Activated CD8-positive, alpha-beta memory T cell treated with anti-CD3 and anti-CD28 coated beads for 48 hours (primary cell): ENCODE measurements around the gene HPN.

Source experiments
- DNase-seq, 3 experiments: peaks; one replicate each; pipeline ENCODE4 v3.0.0-alpha.2; 2020; ENCODE audit warnings: low read depth in 2 of 3, low spot score in 2 of 3

The HPN gene

DNA sequence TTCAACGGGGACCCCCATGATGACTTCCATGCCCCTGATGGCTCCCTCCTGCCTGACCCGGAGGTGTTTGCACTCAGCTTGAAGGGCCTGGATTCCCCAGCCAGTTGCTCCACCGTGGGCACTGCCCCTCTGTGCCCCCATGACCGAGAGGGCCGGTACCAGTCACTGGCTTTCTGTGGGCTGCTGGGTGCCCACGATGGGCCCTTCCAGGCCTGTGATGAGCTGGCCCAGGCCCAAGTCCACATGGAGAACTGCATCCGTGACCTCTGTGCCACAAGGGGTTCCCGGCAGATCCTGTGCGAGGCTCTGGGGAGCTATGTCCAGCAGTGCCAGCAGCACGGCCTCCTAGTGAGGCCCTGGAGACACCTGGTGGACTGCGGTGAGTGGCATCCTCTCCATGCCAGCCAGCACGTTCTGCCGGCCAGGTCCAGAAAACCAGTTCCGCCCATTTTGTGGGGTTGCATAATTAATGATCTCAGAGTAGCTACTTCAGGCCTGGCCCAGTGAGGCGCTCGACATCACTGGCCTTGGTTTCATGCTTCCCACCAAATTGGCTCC, 39.2 kb downstream of the HPN start:
- DNase-seq: no peak

DNA sequence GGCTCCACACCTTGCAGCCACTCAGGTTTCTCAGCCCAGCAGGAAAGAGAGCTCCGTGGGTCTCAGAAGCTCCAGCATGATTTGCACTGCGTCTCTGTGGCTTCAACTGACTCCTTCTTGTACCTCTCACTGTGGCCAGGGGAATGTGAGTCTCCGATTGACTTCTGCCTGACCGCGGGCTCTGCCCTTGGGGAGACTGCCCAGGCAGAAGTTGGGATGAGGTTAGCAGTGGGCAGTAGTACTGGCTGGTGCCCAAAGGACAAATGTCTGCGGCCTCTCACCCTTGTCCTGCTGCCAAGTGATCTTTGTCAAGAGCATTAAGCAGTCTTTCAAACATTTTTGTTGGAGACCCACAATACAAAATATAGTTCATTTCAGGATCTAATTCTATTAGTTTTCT, 39.7 kb downstream of the HPN start:
- no peak for DNase-seq

DNA sequence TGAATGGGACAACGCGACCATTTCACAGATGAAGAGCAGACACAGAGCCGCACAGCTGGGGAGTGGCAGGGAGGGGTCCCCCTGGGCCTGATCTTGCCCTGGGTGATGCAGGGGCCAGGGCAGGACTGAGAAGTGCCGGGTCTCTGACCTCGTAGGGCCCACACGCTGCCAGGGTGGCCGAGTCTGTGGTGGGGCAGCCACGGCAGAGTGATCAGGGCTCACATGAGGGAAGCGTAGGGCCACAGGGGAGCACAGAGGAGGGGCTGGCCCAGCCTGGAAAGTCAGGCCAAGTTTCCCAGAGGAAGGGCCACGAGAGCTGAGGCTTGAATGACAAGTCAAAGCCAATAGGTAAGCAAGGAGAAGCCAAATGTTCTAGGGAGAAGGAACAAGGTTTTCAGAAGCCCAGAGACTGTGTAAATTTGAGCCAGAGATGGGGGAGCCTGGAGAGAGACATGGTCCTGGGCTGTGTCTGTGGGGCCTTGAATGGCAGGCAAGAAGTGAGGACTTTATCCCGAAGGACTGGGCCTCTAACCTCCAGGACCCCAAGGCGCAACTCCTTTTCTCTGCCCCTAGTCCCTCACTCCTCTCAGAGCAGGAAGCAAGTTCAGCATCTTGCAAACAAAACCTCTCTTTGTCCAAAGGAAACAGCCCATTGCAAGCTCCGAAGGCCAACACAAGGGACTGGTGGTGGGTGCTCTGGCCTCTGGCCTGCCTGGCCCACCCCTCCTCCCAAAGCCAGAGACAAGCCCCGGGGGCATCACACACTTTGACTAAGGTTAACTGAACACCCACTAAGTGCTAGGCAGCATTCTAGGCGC, 42.4 kb downstream of the HPN start:
- no peak for DNase-seq

DNA sequence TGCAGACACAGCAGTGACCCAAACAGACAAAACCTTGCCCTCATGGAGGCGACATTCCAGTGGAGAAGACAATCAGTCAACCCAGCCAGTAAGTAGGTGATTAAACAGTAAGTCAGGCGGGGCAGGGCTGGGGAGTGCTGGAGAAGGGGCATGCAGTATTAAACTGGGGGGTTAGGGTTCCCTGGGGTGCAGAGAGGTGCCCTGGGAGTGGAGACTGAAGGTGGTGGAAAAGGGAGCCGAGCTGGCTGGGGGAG, 42.9 kb downstream of the HPN start:
- DNase-seq: no peak

DNA sequence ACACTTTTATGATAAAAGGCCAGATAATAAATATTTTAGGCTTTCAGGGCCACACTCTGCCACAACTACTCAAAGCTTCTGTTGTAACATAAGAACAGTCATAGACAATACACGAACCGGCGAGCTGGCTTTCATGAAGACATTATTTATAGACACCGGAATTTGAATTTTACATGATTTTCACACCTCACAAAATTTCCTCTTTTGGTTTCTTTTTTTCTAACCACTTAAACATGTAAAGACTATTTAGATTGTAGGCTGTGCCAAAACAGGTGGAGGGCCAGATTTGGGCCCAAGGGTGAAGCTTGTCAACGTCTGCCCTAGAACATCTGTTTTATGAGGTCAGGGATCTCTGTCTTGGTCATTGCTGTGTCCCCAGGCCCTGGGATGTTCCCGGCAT, 44.4 kb downstream of the HPN start:
- DNase-seq: no peak

- no peak for DNase-seq
These were observed 44.9 kb downstream of the HPN start for GRCh38 chr19:35086455-35086854.

DNA sequence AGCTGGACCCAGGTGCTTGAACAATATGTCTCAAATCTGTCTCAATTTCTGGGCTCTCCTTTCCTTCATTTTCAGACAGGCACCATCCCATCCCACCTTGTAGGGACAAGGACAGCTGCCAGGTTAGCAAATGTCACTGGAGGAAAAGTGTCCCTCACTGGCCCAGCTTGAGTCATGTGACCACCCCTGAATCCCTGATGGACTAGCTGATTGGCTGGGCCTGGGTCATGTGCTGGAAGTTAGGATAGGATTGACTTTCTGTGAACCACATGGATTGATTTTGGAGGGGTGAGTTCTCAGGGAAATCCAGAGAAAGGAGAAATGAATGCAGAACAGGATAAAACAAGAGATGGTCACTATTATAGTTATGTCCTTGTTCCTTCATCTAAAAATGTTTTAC, 45.9 kb downstream of the HPN start:
- DNase-seq: no peak

DNA sequence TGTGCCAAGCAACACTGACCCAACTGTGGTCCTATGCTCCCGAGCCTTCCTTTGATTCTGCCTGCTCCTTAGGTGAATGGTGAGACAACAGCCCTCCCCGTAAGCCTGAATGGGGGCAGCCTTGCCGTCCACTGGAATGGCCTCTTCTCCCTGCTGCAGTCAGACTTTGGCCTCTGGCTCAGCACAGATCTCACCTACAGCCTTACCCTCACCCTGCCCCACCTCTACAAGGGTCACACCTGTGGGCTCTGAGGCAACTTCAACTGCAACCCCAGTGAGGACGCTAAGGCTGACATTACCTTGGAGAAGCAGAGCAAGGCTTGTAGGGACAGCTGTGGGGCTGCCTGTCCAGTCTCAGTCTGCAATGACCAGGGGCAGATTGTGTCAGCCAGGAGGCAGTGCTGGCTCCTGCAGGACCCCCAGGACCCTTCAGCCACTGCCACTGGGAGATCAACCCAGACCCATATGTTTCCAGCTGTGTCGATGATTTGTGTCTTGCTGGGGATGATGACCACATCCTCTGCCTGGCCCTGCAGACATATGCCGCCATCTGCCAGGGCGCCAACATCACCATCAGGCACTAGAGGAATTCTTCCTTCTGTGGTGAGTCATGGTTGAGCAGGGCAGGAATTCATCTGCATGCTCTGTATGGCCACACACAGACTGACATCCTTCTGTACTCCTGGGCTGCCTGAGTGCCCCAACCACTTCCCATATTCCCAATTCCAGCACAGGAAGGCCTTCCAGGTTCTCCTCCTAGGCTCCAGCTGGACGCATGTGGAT, 46.8 kb downstream of the HPN start:
- no peak for DNase-seq

- no peak for DNase-seq
These were observed 48.0 kb downstream of the HPN start for GRCh38 chr19:35089554-35089953.

- no peak for DNase-seq
These were observed 48.6 kb downstream of the HPN start for GRCh38 chr19:35090160-35090505.

DNA sequence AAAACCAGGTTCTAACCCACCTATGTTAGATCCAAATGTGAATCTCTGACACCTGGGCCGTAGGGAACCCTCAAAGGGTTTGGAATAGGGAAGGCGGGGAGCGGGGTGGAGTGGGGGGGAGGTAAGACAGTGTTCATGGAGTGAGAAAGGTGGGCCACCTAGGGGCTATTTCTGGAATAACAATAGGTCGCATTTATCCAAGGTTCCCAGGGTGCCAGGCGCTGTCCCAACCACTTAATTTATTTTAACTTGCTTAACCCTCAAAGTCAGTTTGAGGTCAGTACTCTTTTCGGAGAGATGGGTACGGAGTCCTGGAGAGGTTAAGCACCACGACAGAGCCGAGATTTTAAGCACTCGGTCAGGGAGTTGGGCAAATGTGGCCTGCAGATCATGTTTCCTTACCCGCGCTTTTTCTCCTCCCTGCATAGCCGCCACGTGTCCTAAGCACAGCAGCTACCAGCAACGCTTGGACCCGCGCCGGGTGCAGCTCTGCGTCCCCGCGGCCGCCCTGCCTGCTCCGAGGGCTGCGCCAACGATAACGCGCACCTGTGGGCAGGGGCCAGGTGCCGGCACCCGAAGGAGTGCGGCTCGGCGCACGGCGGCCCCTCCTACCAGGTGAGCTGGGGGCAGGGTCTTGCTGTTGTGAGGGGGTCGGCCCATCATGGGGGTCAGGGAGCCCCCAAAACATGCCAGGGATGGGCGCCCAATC, 49.1 kb downstream of the HPN start:
- DNase-seq: no peak

DNA sequence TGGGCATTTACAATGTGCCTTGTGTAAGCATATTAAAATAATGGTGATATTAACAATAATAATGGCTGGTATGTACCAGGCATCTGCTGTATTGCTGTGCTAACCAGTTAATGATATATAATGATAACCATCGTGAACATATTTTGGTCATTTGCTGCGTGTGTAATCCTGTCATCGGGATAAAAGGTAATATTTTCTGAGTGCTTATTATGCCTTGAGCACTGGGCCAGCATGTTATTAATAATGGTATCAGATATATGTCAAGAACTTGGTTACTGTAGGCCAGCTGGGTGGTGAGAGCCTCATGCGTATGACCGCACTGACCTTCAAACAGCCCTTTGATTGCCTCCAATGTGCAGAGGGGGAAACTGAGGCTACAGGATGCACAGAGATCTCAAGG, 51.9 kb downstream of the HPN start:
- DNase-seq: no peak

- DNase-seq: no peak
These were observed 52.6 kb downstream of the HPN start for GRCh38 chr19:35093941-35094647.

GRCh38 chr19:35094656-35095055, 53.1 kb downstream of the HPN start:
- DNase-seq: no peak

DNA sequence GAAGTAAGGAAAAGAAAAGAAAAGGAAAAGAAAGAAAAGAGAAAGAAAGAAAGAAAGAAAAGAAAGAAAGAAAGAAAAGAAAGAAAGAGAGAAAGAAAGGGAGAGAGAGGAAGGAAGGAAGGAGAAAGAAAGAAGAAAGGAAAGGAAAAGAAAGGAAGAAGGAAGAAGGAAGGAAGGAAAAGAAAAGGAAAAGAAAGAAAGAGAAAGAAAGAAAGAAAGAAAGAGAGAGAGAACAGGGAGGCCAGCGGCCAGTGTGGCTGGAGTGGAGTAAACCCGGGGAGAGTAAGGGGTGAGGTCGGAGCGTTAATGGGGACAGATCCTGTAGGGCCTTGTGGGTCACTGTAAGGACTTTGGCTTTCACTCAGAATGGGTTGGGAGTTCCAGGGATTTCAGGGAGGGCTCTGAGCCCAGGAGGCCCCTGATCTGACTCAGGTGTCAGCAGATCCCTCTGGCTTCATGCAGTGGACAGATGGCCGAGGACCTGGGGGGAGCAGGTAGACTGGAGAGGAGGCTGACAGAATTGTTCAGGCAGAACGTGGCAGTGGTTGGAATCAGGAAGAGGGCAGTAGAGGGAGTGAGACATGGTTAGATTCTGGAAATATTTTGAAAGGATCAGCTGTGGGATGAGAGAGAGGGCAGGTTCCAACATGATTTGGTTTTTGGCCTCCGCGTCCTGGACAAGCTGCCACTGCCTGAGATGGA, 54.3 kb downstream of the HPN start:
- DNase-seq: no peak

- DNase-seq: no peak
These were observed 57.0 kb downstream of the HPN start for GRCh38 chr19:35098413-35099049.

GRCh38 chr19:35099155-35099896, 57.8 kb downstream of the HPN start:
- no peak for DNase-seq

DNA sequence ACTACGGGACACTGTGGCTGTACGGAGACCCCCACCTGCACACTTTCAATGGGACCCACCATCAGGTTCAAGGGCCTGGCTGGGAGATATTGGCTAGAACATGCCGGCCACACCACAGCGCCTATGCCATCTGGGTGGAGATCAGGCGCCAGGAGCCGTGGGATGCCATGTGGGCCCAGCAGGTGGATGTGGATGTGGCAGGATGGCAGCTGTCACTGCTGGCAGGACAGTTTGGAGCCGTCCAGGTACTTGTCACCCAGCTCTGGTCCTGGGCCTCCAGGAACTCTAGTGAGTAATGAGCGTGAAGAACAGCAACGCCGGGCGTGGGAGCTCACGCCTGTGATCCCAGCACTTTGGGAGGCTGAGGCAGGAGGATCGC, 58.4 kb downstream of the HPN start:
- DNase-seq: no peak

DNA sequence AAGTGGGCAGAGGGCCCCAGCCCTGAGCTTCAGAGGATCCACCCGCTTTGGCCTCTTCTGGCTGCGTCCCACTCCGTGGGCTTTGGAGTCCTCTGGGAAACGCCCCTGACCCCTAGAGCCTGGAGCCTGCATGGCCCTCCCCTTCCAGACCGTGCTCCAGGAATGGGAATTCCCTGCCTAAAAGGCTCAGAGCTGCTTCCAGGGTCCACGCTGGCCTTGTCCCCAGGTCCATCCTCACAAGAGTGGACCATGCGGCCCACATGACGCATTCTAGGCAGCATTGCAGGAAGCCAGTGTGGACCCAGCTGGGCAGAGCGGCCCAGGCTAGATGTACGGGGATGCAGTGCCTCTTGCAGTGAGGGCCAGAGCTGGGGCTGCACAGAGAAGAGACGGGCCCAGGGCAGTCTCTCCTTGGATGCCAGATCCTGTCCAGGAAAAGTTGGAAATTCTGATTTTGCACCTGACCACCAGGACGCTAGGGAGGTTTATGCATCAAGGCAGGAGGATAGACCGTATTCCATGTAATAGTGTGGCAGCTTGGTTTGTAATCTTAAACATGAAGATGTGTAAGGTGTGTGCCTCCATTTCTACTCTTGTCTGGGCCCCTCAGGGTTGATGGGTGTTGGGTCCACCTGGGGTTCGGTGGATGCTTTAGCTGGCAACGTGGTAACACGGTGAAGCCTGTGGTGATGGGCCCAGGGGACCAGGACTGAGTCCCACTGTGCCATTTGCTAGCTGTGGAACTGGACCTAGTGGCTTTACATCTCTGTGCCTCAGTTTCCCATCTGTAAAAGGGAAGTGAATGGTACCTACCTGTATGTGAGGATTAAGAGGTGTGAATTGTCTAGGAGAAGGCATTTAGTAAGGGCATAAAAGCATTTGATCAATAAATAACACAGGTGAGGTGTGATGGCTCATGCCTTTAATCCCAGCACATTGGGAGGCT, 59.3 kb downstream of the HPN start:
- no peak for DNase-seq
